GM19239 (cell line): ENCODE measurements around the gene CAPZA2.
"Not testable (repeated sequence)": the region's sequence is repeated elsewhere in the genome, so short reads cannot be mapped to it uniquely, and the experiment has no call there.

Experiments used
- DNase-seq: peaks from one replicate; pipeline ENCODE4 v3.0.0; 2011; ENCODE audit warnings: low spot score; ENCODE audit not compliant: insufficient read length
- FAIRE-seq: peaks from 2 replicates; lab custom pipeline; 2011; peaks lifted over from hg19 to GRCh38; lab: Jason Lieb, UNC

Gene CAPZA2

GRCh38 chr7:116952635-116953371, 90.4 kb downstream of the CAPZA2 start:
- FAIRE-seq (peak; percentile 37), DNase-seq (no peak)

- DNase-seq: peak; percentile 56
- FAIRE-seq: no peak
Observed at GRCh38 chr7:116953372-116953905, 91.1 kb downstream of the CAPZA2 start, which contains the start of gene ST7. Gene ST7, plus strand, starts transcription at chr7:116953501. Its CDS starts 40 bp downstream, at chr7:116953541.

GRCh38 chr7:116953906-116954838, 91.8 kb downstream of the CAPZA2 start:
- DNase-seq: no peak
- peak; percentile 88 for FAIRE-seq

- DNase-seq (no peak), FAIRE-seq (no peak)
Observed at GRCh38 chr7:116955340-116955739, 93.0 kb downstream of the CAPZA2 start.

- DNase-seq: peak; percentile 23
- peak; percentile 87 for FAIRE-seq
Observed at GRCh38 chr7:116955801-116956476, 93.6 kb downstream of the CAPZA2 start.

- FAIRE-seq: no peak
Observed at GRCh38 chr7:116956477-116956804, 94.1 kb downstream of the CAPZA2 start.

GRCh38 chr7:116957874-116958273, 95.5 kb downstream of the CAPZA2 start:
- DNase-seq (no peak), FAIRE-seq (peak; percentile 82)

More at GRCh38 chr7:116956477-116956804, 94.1 kb downstream of the CAPZA2 start:
- no peak for DNase-seq

GRCh38 chr7:116961966-116962673, 99.7 kb downstream of the CAPZA2 start:
- FAIRE-seq: not testable (repeated sequence)

GRCh38 chr7:116963234-116963633, 100.8 kb downstream of the CAPZA2 start:
- DNase-seq: no peak
- FAIRE-seq: no peak

More at GRCh38 chr7:116961966-116962673, 99.7 kb downstream of the CAPZA2 start:
- not testable (repeated sequence) for DNase-seq

GRCh38 chr7:116966601-116967000, 104.2 kb downstream of the CAPZA2 start:
- FAIRE-seq (no peak), DNase-seq (no peak)

- no peak for DNase-seq
- no peak for FAIRE-seq
Observed at GRCh38 chr7:116967254-116967922, 105.0 kb downstream of the CAPZA2 start.

GRCh38 chr7:116967983-116968382, 105.6 kb downstream of the CAPZA2 start:
- FAIRE-seq: no peak
- no peak for DNase-seq

- DNase-seq: no peak
- no peak for FAIRE-seq
Observed at GRCh38 chr7:116968631-116969030, 106.2 kb downstream of the CAPZA2 start.

- DNase-seq: no peak
Observed at GRCh38 chr7:116969371-116969902, 107.0 kb downstream of the CAPZA2 start.

GRCh38 chr7:116970238-116970910, 108.0 kb downstream of the CAPZA2 start:
- FAIRE-seq (no peak), DNase-seq (no peak)

More at GRCh38 chr7:116969371-116969902, 107.0 kb downstream of the CAPZA2 start:
- no peak for FAIRE-seq

GRCh38 chr7:116971153-116971552, 108.8 kb downstream of the CAPZA2 start:
- not testable (repeated sequence) for DNase-seq, FAIRE-seq
